Kidney (tissue), 14 donors: Measurements from ENCODE around the gene GTF2I. TPM values are rescaled to one million over a fixed set of nuclear protein-coding genes. Genes with fewer than 3 reads are reported as not detected.
A peak's percentile ranks its signal among the peaks of the same experiment; 100 is the strongest.

Experiments
- DNase-seq, 5 donors: peaks; one replicate each; pipeline ENCODE4 v3.0.0-alpha.2; 2013 to 2020
- FAIRE-seq: peaks from 2 replicates; lab custom pipeline; 2012; peaks lifted over from hg19 to GRCh38; lab: Jason Lieb, UNC
- H3K27ac ChIP-seq, 2 donors: one replicate each; pipeline ENCODE4 v1.7.0; 2013; ENCODE audit warnings: low read depth in 2 of 2, low read length in 2 of 2, inconsistent platforms in 1 of 2
- H3K27me3 ChIP-seq: one replicate; pipeline ENCODE4 v1.7.1; 2013; ENCODE audit warnings: low read length, inconsistent platforms; ENCODE audit not compliant: control insufficient read depth, insufficient read depth
- H3K36me3 ChIP-seq, 3 donors: one replicate each; pipeline versions ENCODE4 v1.7.0 to v1.7.1; 2013; ENCODE audit warnings: low read length in 3 of 3, control low read depth in 1 of 3, inconsistent platforms in 1 of 3; ENCODE audit not compliant: insufficient read depth in 3 of 3, control insufficient read depth in 2 of 3
- H3K4me1 ChIP-seq, 3 donors: one replicate each; pipeline versions ENCODE4 v1.7.0 to v1.7.1; 2013; ENCODE audit warnings: low read length in 3 of 3, inconsistent platforms in 1 of 3, low read depth in 1 of 3; ENCODE audit not compliant: control insufficient read depth in 2 of 3, insufficient read depth in 2 of 3
- H3K4me3 ChIP-seq, 3 donors: one replicate each; pipeline versions ENCODE4 v1.7.0 to v1.8.1; 2013; ENCODE audit warnings: low read length in 3 of 3, control low read depth in 1 of 3, inconsistent platforms in 1 of 3
- H3K9ac ChIP-seq, 3 donors: one replicate each; pipeline versions ENCODE4 v1.7.0 to v1.7.1; 2013; ENCODE audit warnings: low read length in 3 of 3, control low read depth in 1 of 3, inconsistent platforms in 1 of 3
- H3K9me3 ChIP-seq, 3 donors: one replicate each; pipeline versions ENCODE4 v1.7.0 to v1.7.1; 2013; ENCODE audit warnings: low read length in 3 of 3, control low read depth in 1 of 3, inconsistent platforms in 1 of 3; ENCODE audit not compliant: control insufficient read depth in 2 of 3, insufficient read depth in 1 of 3
- CTCF ChIP-seq: IDR thresholded peaks from 3 replicates; pipeline ENCODE4 v1.5.1; 2012; ENCODE audit warnings: mild to moderate bottlenecking, moderate library complexity, borderline replicate concordance; ENCODE audit not compliant: insufficient read depth; ENCODE audit errors: extremely low read depth
- intact Hi-C: fragments of 100-400 bp; cut with DNase I; formaldehyde crosslinking; loops from one replicate; pipeline ENCODE4 v1.11.1; 2022
- polyA plus RNA-seq: library from polyadenylated mRNA; stranded (reverse); fragments of 350-450 nt; fragmentation: Illumina TruSeq; extraction: RNeasy Lipid Tissue Mini Kit (QIAGEN cat#74804); gene quantifications from one replicate; pipeline ENCODE4 v1.2.3, GENCODE V29; 2014; ENCODE audit warnings: low read depth, low replicate concordance; ENCODE audit not compliant: insufficient read depth
- total RNA-seq: library from RNA; stranded (reverse); fragmentation: NEBNext Ultra II Directional; extraction: Animal tissue kit (Norgen Biotek cat#: 25700); gene quantifications from one replicate; pipeline ENCODE4 v1.2.1, GENCODE V29; 2021
- donor health status: control.
- donor health status: control.
- donor health status: control.
- donor health status: control.
- donor health status: control.
- donor health status: DM: yes; HTN: yes; CAD: no.
- donor health status: Normal renal cell carcinoma (clear cell type).

Gene GTF2I
- total and polyA plus RNA-seq, 2 donors from 2014 or later, result 31.8 to 241 TPM

GRCh38 chr7:74615933-74616780, 41.4 kb upstream of the GTF2I start:
- no peak for FAIRE-seq
- DNase-seq, result no peak
- no peaks in the 10 kb centered on the region for H3K4me1 ChIP-seq

GRCh38 chr7:74617180-74617744, 40.3 kb upstream of the GTF2I start:
- intact Hi-C loops, result no loop called here
- no peak for FAIRE-seq
- no peak overlapping the region for H3K9ac ChIP-seq

More at GRCh38 chr7:74615933-74616780, 41.4 kb upstream of the GTF2I start:
- H3K4me3 ChIP-seq, result no peak overlapping the region
- TF ChIP-seq CTCF, result no peak
- H3K9ac ChIP-seq, result no peak overlapping the region
- H3K9me3 ChIP-seq, result no peaks in the 10 kb centered on the region
- no peaks in the 10 kb centered on the region for H3K27me3 ChIP-seq
- H3K27ac ChIP-seq, result no peak overlapping the region
- intact Hi-C loops, result no loop called here
- no peaks in the 10 kb centered on the region for H3K36me3 ChIP-seq

GRCh38 chr7:74619235-74619860, 38.2 kb upstream of the GTF2I start:
- no peaks in the 10 kb centered on the region for H3K36me3 ChIP-seq
- FAIRE-seq (no peak), DNase-seq (no peak)
- no peak overlapping the region for H3K9ac ChIP-seq
- no peak for TF ChIP-seq CTCF
- intact Hi-C loops, result no loop called here
- H3K4me1 ChIP-seq, result no peaks in the 10 kb centered on the region
- H3K4me3 ChIP-seq, result no peak overlapping the region
- H3K9me3 ChIP-seq, result no peaks in the 10 kb centered on the region
- no peak overlapping the region for H3K27ac ChIP-seq
- H3K27me3 ChIP-seq, result no peaks in the 10 kb centered on the region

More at GRCh38 chr7:74617180-74617744, 40.3 kb upstream of the GTF2I start:
- no peaks in the 10 kb centered on the region for H3K4me1 ChIP-seq
- no peaks in the 10 kb centered on the region for H3K9me3 ChIP-seq
- DNase-seq, result peak in 4 of 5 donors; percentile 84 to 89 (median 86)
- no peaks in the 10 kb centered on the region for H3K36me3 ChIP-seq
- no peak overlapping the region for H3K27ac ChIP-seq
- H3K4me3 ChIP-seq, result no peak overlapping the region
- no peak for TF ChIP-seq CTCF
- no peaks in the 10 kb centered on the region for H3K27me3 ChIP-seq
